IMR-90 (cell line): ENCODE data around the gene UBN2. TPM values are rescaled to one million over a fixed set of nuclear protein-coding genes. Genes with fewer than 3 reads are reported as not detected.

ENCODE experiments used
- ATAC-seq: fragments of 200-7000 bp; cut with Tn5 transposase; 2 replicates; pipeline ENCODE4 v1.9.1; 2020; ENCODE audit warnings: low read depth, mild to moderate bottlenecking, moderate library complexity
- BruUV-seq: library from RNA; stranded (reverse); fragments of 400-500 nt; replicated peaks from 2 replicates; lab custom pipeline; 2021; lab: Mats Ljungman, UMichigan
- CTCF ChIA-PET: fragments of 300-600 bp; formaldehyde crosslinking; extraction: SDS; loops from one replicate; lab custom pipeline; 2021; ENCODE audit warnings: antibody characterized with exemption; lab: Yijun Ruan, JAX
- POLR2A ChIA-PET: fragments of 300-600 bp; sonication (Branson Sonifier 250); formaldehyde crosslinking; loops from one replicate; lab custom pipeline; 2022; ENCODE audit warnings: antibody characterized with exemption; ENCODE audit not compliant: unreplicated experiment; lab: Charles Lee
- DNase-seq: peaks from one replicate; pipeline ENCODE4 v3.0.0; 2013
- H2AFZ ChIP-seq: replicated peaks from 2 replicates; pipeline ENCODE3; 2013; ENCODE audit warnings: low read length, mild to moderate bottlenecking; ENCODE audit not compliant: poor library complexity
- H2AK5ac ChIP-seq: 2 replicates; pipeline ENCODE4 v1.6.1; 2013; ENCODE audit warnings: low read depth, low read length, inconsistent platforms
- H2AK9ac ChIP-seq: replicated peaks from 2 replicates; pipeline ENCODE3; 2013; ENCODE audit warnings: mild to moderate bottlenecking, low read depth, low read length, moderate library complexity; ENCODE audit not compliant: poor library complexity
- H2BK120ac ChIP-seq: 2 replicates; pipeline ENCODE4 v1.6.1; 2013; ENCODE audit warnings: low read depth, low read length, inconsistent platforms
- H2BK15ac ChIP-seq: 3 replicates; pipeline ENCODE4 v1.6.1; 2013; ENCODE audit warnings: low read depth, low read length, inconsistent platforms
- H2BK20ac ChIP-seq: 2 replicates; pipeline ENCODE4 v1.6.1; 2013; ENCODE audit warnings: low read depth, mild to moderate bottlenecking, inconsistent platforms, low read length, moderate library complexity
- H2BK5ac ChIP-seq: 2 replicates; pipeline ENCODE4 v1.6.1; 2013; ENCODE audit warnings: mild to moderate bottlenecking, low read depth, low read length, inconsistent platforms; ENCODE audit not compliant: poor library complexity, severe bottlenecking
- H3K14ac ChIP-seq: replicated peaks from 2 replicates; pipeline ENCODE4 v1.6.1; 2013; ENCODE audit warnings: low read depth, low read length, inconsistent platforms
- H3K18ac ChIP-seq: 2 replicates; pipeline ENCODE4 v1.6.1; 2013; ENCODE audit warnings: low read depth, low read length, control low read depth
- H3K23ac ChIP-seq: 2 replicates; pipeline ENCODE4 v1.6.1; 2013; ENCODE audit warnings: low read depth, low read length, inconsistent platforms
- H3K27ac ChIP-seq: 2 replicates; pipeline ENCODE4 v1.5.1; 2013; ENCODE audit warnings: mild to moderate bottlenecking, control low read depth, low read length; ENCODE audit not compliant: insufficient read depth
- H3K27me3 ChIP-seq: 2 replicates; pipeline ENCODE4 v1.6.1; 2013; ENCODE audit warnings: low read length; ENCODE audit not compliant: control insufficient read depth, insufficient read depth
- H3K36me3 ChIP-seq: 2 replicates; pipeline ENCODE4 v1.6.1; 2013; ENCODE audit warnings: low read length, mixed read lengths; ENCODE audit not compliant: control insufficient read depth, insufficient read depth
- H3K4ac ChIP-seq: 2 replicates; pipeline ENCODE4 v1.6.1; 2013; ENCODE audit warnings: low read depth, low read length, inconsistent platforms
- H3K4me1 ChIP-seq: 2 replicates; pipeline ENCODE4 v1.6.1; 2013; ENCODE audit warnings: low read length, mixed read lengths; ENCODE audit not compliant: control insufficient read depth, insufficient read depth
- H3K4me2 ChIP-seq: 2 replicates; pipeline ENCODE4 v1.6.1; 2013; ENCODE audit warnings: low read depth, mild to moderate bottlenecking, control low read depth, low read length, moderate library complexity
- H3K4me3 ChIP-seq: 2 replicates; pipeline ENCODE4 v1.5.1; 2013; ENCODE audit warnings: low read depth, mild to moderate bottlenecking, control low read depth, low read length, moderate library complexity; ENCODE audit not compliant: insufficient read depth
- H3K56ac ChIP-seq: 2 replicates; pipeline ENCODE4 v1.6.1; 2013; ENCODE audit warnings: low read length, inconsistent platforms; ENCODE audit not compliant: insufficient read depth; ENCODE audit errors: extremely low read depth
- H3K79me1 ChIP-seq, 2 experiments: 2 replicates each; pipeline ENCODE4 v1.6.1; 2013; ENCODE audit warnings: low read length in 2 of 2, inconsistent platforms in 1 of 2, low read depth in 1 of 2
- H3K9ac ChIP-seq: 2 replicates; pipeline ENCODE4 v1.6.1; 2013; ENCODE audit warnings: low read depth, low read length, control low read depth
- H3K9me1 ChIP-seq: 2 replicates; pipeline ENCODE4 v1.6.1; 2013; ENCODE audit warnings: low read length, inconsistent platforms; ENCODE audit not compliant: insufficient read depth
- H3K9me3 ChIP-seq: 2 replicates; pipeline ENCODE4 v1.6.1; 2013; ENCODE audit warnings: low read length; ENCODE audit not compliant: control insufficient read depth, insufficient read depth
- H4K20me1 ChIP-seq: 2 replicates; pipeline ENCODE4 v1.6.1; 2013; ENCODE audit warnings: low read length, inconsistent platforms; ENCODE audit not compliant: insufficient read depth
- H4K5ac ChIP-seq: 2 replicates; pipeline ENCODE4 v1.6.1; 2013; ENCODE audit warnings: mild to moderate bottlenecking, low read depth, low read length, control low read depth
- H4K8ac ChIP-seq, 2 experiments: 2 replicates each; pipeline ENCODE4 v1.6.1; 2013; ENCODE audit warnings: low read depth in 2 of 2, low read length in 2 of 2, control low read depth in 1 of 2, inconsistent platforms in 1 of 2
- H4K91ac ChIP-seq: 2 replicates; pipeline ENCODE4 v1.6.1; 2013; ENCODE audit warnings: low read depth, low read length, inconsistent platforms; ENCODE audit not compliant: insufficient read depth
- MXI1 ChIP-seq: IDR thresholded peaks from 2 replicates; pipeline ENCODE4 v1.6.1; 2012; ENCODE audit warnings: low read depth, mild to moderate bottlenecking, low read length, moderate library complexity, borderline replicate concordance
- NFE2L2 ChIP-seq: fragments of 150-350 bp; IDR thresholded peaks from 2 replicates; pipeline ENCODE4 v1.6.1; 2016; ENCODE audit warnings: low read depth, mild to moderate bottlenecking, low read length
- WGBS, 2 experiments: methylation state at CpG; one replicate each; pipeline versions ENCODE4 v1.1.5 to v1.1.7; 2013; ENCODE audit warnings: missing lambda C conversion rate in 2 of 2; ENCODE audit not compliant: insufficient read length in 1 of 2; ENCODE audit errors: extremely low coverage in 2 of 2; 5-methylcytosine and 5-hydroxymethylcytosine counted together
- dilution Hi-C: fragments of 300-500 bp; cut with HindIII; formaldehyde crosslinking; loops from one replicate; pipeline ENCODE4 v1.14.3; 2018; ENCODE audit warnings: low sequenced_read_pairs; ENCODE audit not compliant: unreplicated experiment
- in situ Hi-C: fragments of 300-500 bp; cut with MboI; formaldehyde crosslinking; loops from 3 replicates; pipeline ENCODE4 v1.14.3; 2019; ENCODE audit warnings: low sequenced_read_pairs, inconsistent platforms, mixed read lengths
- intact Hi-C: fragments of 100-400 bp; cut with micrococcal nuclease; formaldehyde crosslinking; loops from 2 replicates; pipeline ENCODE4 v1.10.0; 2022
- polyA plus RNA-seq, 3 experiments: library from polyadenylated mRNA; depleted of rRNA; stranded (reverse); fragments of >200 nt; gene quantifications; 2 replicates each; pipeline ENCODE4 v1.2.3, GENCODE V29; 2012; ENCODE audit warnings: low replicate concordance in 1 of 3
- total RNA-seq: library from RNA; depleted of rRNA; stranded (reverse); fragments of >200 nt; gene quantifications from 2 replicates; pipeline ENCODE4 v1.2.3, GENCODE V29; 2012
- TF ChIP-seq, protein P1 (sequence below): fragments of 150-350 bp; IDR thresholded peaks from 2 replicates; pipeline ENCODE4 v1.6.1; 2017; ENCODE audit warnings: mild to moderate bottlenecking, antibody characterized with exemption, low read length, low read depth

UBN2 gene
- total and polyA plus RNA-seq, 2 of the 4 experiments (the other 2 are of a cell fraction) = 1.6 to 2.3 TPM

DNA sequence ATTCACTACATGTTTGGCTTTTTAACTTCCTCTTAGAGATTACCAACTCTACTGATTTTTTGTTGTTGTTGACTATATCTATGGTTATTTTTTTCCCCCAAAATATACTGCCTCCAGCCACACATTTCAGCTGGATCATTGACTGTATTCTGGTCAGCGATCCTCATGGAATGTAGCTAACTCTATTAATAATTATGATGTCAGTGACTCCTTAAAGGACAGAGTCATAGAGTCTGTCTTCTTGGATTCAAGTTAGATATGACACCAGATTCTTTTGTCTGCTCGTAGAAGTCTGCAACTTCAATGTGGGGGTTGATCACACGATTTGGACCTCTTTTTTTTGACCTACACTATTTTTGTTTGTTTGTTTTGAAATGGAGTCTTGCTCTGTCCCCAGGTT, 33.2 kb downstream of the UBN2 start:
- in situ Hi-C loops = no loop called here
- BruUV-seq = no TSS peak
- Histone ChIP-seq H3K18ac (no peak overlapping the region), H3K23ac (no peak overlapping the region), H3K4me1 (no peaks in the 10 kb centered on the region), H3K4me2 (no peak overlapping the region), H2BK20ac (no peak overlapping the region), H4K5ac (no peak overlapping the region), H3K27ac (no peak overlapping the region), H3K9me1 (no peaks in the 10 kb centered on the region), H2BK120ac (no peak overlapping the region), H4K8ac (no peak overlapping the region), H2AK9ac (no peak overlapping the region), H3K36me3 (peaks cover 26% of the 10 kb centered on the region), H3K56ac (no peak overlapping the region), H3K79me1 (0 out of 4 replicates have a peak, but pooled peaks cover 0 to 2% of the 10 kb centered on the region in 2 experiments), H4K91ac (no peak overlapping the region), H3K4me3 (no peak overlapping the region), H3K27me3 (no peaks in the 10 kb centered on the region), H3K14ac (no peak overlapping the region), H2BK5ac (no peak overlapping the region), H3K4ac (no peak overlapping the region), H3K9me3 (no peaks in the 10 kb centered on the region), H2BK15ac (no peak overlapping the region), H3K9ac (no peak overlapping the region), H2AFZ (no peak overlapping the region), H4K20me1 (no peaks in the 10 kb centered on the region), H2AK5ac (no peak overlapping the region)
- DNase-seq (no peak), ATAC-seq (no peak)
- TF ChIP-seq NFE2L2 = no peak
- no peak for TF ChIP-seq MXI1
- TF ChIP-seq, protein P1, sequence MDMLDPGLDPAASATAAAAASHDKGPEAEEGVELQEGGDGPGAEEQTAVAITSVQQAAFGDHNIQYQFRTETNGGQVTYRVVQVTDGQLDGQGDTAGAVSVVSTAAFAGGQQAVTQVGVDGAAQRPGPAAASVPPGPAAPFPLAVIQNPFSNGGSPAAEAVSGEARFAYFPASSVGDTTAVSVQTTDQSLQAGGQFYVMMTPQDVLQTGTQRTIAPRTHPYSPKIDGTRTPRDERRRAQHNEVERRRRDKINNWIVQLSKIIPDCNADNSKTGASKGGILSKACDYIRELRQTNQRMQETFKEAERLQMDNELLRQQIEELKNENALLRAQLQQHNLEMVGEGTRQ = no peak
- dilution Hi-C loops = no loop called here
- ChIA-PET CTCF (no interaction called here), POLR2A (no interaction called here)
- WGBS, 2 experiments = no CpG with 5 or more reads among the region's 3 CpGs
- intact Hi-C loops = no loop called here
